GM20000 (cell line): Measurements from ENCODE around the gene PARP16.

Experiments used
- DNase-seq: peaks from one replicate; pipeline ENCODE4 v3.0.0; 2012; ENCODE audit warnings: low spot score
- TF ChIP-seq, protein P1 (sequence below): IDR thresholded peaks from 2 replicates; pipeline ENCODE4 v1.5.1; 2012; ENCODE audit warnings: mild to moderate bottlenecking, control low read depth; ENCODE audit errors: extremely low read depth, missing control alignments

The PARP16 gene

DNA sequence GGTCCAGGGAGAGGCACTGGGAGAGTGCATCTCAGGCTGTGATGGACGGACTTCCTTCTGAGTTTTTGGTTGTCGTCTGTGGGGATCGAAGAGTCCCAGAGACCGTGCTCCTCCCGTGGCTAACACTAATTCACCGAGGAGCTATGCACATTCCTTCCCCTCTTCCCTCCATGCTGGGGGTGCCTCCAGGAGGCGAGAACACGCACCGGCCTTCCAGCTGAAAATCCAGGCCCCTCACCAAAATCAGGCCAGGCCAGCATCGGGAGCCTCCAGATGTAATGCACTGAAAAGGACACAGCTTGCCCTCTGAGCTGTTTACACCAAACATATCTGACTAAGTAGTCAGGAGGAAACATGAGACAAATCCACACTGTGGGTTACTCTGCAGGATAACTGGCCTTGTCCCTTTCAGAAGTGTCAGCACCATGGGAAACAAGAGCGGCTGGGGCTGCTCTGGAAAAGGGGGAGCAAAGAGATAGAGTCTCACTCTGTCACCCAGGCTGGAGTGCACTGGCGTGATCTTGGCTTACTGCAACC is 23.3 kb upstream of the PARP16 start:
- TF ChIP-seq, protein P1, sequence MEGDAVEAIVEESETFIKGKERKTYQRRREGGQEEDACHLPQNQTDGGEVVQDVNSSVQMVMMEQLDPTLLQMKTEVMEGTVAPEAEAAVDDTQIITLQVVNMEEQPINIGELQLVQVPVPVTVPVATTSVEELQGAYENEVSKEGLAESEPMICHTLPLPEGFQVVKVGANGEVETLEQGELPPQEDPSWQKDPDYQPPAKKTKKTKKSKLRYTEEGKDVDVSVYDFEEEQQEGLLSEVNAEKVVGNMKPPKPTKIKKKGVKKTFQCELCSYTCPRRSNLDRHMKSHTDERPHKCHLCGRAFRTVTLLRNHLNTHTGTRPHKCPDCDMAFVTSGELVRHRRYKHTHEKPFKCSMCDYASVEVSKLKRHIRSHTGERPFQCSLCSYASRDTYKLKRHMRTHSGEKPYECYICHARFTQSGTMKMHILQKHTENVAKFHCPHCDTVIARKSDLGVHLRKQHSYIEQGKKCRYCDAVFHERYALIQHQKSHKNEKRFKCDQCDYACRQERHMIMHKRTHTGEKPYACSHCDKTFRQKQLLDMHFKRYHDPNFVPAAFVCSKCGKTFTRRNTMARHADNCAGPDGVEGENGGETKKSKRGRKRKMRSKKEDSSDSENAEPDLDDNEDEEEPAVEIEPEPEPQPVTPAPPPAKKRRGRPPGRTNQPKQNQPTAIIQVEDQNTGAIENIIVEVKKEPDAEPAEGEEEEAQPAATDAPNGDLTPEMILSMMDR = no peak
- DNase-seq = no peak

DNA sequence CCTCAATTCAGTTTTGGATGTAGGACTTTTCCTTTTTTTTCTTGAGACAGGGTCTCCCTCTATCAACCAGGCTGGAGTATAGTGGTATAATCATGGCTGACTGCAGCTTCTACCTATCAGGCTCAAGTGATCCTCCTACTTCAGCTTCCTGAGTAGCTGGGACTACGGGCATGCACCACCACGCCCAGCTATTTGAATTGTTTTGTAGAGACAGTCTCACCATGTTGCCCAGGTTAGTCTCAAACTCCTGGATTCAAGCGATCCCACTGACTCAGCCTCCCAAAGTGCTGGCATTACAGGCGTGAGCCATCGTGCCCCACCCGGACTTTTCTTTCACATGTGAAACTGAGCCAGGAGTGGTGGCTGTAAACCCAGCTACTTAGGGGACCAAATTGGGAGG is 21.3 kb upstream of the PARP16 start:
- TF ChIP-seq, protein P1 = no peak
- no peak for DNase-seq

- TF ChIP-seq, protein P1 = no peak
- DNase-seq = no peak
These were observed 19.9 kb upstream of the PARP16 start for GRCh38 chr15:65306551-65306950.

GRCh38 chr15:65305776-65306175 is 19.1 kb upstream of the PARP16 start:
- TF ChIP-seq, protein P1 = no peak

GRCh38 chr15:65305150-65305758 is 18.6 kb upstream of the PARP16 start:
- TF ChIP-seq, protein P1 = no peak
- no peak for DNase-seq

More at GRCh38 chr15:65305776-65306175, 19.1 kb upstream of the PARP16 start:
- DNase-seq = no peak

DNA sequence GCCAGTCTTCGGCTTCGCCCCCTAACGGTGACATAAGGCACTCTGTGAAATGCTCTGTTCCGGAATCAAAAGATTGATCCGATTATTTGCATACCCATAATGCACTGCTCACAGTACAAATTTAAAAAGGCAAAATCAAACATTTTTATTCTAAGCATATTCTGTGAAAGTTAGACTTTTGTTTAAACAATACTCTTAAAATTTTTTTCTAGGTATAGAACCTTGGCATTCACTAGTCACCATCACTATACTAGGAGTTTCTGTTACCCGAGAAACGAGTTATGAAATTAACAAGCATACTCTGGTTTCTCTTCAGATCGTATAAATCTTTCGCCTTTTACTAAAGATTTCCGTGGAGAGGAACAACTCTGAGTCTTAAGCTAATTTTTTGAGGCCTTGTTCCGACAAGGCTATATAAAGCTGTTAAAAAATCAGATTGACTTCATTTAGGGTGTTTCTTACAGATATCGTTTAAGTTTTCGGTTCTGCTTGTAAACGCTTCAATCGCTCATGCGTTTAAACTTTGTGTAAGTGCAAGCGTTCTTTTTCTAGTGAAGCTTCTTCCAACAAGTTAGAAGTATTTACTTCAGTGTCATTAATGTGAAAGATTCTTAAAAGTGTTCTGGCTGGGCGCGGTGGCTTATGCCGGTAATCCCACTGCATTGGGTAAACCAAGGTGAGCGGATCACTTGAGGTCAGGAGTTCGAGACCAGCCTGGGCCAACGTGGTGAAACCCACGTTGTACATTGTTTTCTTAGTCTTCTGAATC is 17.9 kb upstream of the PARP16 start, which contains the start of gene RNU5B-1:
Gene RNU5B-1 (plus strand): TSS at position 297 of the 769 bp plus-strand sequence.
- TF ChIP-seq, protein P1 = peak; percentile 77
- peak; percentile 86 for DNase-seq
